Thoracic aorta (tissue), 2 donors: Measurements from ENCODE around the gene SLC23A2. TPM values are rescaled to one million over a fixed set of nuclear protein-coding genes. Genes with fewer than 3 reads are reported as not detected.
"Not testable (repeated sequence)": the region's sequence is repeated elsewhere in the genome, so short reads cannot be mapped to it uniquely, and the experiment has no call there.

Source experiments
- ATAC-seq: fragments of 150-250 bp; one replicate; pipeline ENCODE4 v1.8.0; 2017; ENCODE audit warnings: low read depth; ENCODE audit not compliant: insufficient number of reproducible peaks, low FRiP score
- DNase-seq: peaks from one replicate; pipeline ENCODE4 v3.0.0-alpha.2; 2020; ENCODE audit warnings: low spot score
- H3K27ac ChIP-seq, 2 donors: fragments of 200-600 bp; sonication (generic); 1 replicate in 1 of 2; 2 replicates in 1 of 2; pipeline ENCODE4 v1.5.1; 2016; ENCODE audit warnings: mild to moderate bottlenecking in 2 of 2, moderate library complexity in 2 of 2
- H3K27me3 ChIP-seq: fragments of 200-600 bp; sonication (generic); replicated peaks from 2 replicates; pipeline ENCODE4 v1.6.0; 2016; ENCODE audit warnings: mild to moderate bottlenecking; ENCODE audit not compliant: insufficient read depth
- H3K36me3 ChIP-seq: fragments of 200-600 bp; sonication (generic); one replicate; pipeline ENCODE4 v1.5.1; 2016
- H3K4me1 ChIP-seq, 2 donors: fragments of 200-600 bp; sonication (generic); 1 replicate in 1 of 2; 2 replicates in 1 of 2; pipeline versions ENCODE4 v1.5.1 to v1.6.0; 2016; ENCODE audit warnings: low read depth in 2 of 2, mild to moderate bottlenecking in 1 of 2; ENCODE audit not compliant: control insufficient read depth in 1 of 2
- H3K4me3 ChIP-seq: fragments of 200-600 bp; sonication (generic); 2 replicates; pipeline ENCODE4 v1.5.1; 2016; ENCODE audit warnings: mild to moderate bottlenecking
- H3K9me3 ChIP-seq: fragments of 200-600 bp; sonication (generic); 2 replicates; pipeline ENCODE4 v1.5.1; 2016
- total RNA-seq, 2 donors: library from RNA; depleted of rRNA; stranded (reverse); fragments of >200 nt; gene quantifications; one replicate each; pipeline versions ENCODE4 v1.1.0 to v1.2.3, GENCODE V29; 2016
- TF ChIP-seq, protein P1 (sequence below): fragments of 200-600 bp; sonication (generic); IDR thresholded peaks from one replicate; pipeline ENCODE4 v1.5.1; 2019; ENCODE audit warnings: antibody characterized with exemption

Gene SLC23A2
- total RNA-seq, 2 donors from 2014 or later: 32.1 to 51.9 TPM

DNA sequence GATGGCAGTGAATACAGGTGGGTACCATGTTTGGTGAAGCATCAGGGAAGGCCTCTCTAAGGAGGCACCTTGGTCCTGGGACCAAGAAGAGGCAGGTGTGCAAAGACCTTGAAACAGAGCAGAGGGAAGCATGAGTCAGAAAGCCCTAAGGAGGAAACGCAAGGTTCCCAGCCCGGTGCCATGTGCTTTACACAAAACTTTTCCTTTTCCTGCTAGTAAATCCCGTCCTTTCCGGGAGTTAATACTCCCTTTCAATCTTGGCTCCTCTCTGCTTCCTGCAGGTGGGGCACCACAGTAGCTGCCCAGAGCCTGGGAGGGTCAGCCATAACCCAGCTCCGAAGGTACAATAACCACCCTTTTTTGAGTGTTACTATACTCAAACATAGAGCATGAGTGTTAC lies 19.4 kb upstream of the SLC23A2 start:
- DNase-seq: no peak
- TF ChIP-seq, protein P1, sequence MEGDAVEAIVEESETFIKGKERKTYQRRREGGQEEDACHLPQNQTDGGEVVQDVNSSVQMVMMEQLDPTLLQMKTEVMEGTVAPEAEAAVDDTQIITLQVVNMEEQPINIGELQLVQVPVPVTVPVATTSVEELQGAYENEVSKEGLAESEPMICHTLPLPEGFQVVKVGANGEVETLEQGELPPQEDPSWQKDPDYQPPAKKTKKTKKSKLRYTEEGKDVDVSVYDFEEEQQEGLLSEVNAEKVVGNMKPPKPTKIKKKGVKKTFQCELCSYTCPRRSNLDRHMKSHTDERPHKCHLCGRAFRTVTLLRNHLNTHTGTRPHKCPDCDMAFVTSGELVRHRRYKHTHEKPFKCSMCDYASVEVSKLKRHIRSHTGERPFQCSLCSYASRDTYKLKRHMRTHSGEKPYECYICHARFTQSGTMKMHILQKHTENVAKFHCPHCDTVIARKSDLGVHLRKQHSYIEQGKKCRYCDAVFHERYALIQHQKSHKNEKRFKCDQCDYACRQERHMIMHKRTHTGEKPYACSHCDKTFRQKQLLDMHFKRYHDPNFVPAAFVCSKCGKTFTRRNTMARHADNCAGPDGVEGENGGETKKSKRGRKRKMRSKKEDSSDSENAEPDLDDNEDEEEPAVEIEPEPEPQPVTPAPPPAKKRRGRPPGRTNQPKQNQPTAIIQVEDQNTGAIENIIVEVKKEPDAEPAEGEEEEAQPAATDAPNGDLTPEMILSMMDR: no peak
- Histone ChIP-seq H3K36me3 (no peaks in the 10 kb centered on the region), H3K4me3 (no peak overlapping the region), H3K27me3 (no peaks in the 10 kb centered on the region), H3K9me3 (no peaks in the 10 kb centered on the region), H3K27ac (no peak overlapping the region), H3K4me1 (peaks cover 0 to 7% of the 10 kb centered on the region in 2 donors)
- no peak for ATAC-seq

- Histone ChIP-seq H3K4me3 (no peak overlapping the region), H3K4me1 (no peaks in the 10 kb centered on the region)
- TF ChIP-seq, protein P1: no peak
Observed at GRCh38 chr20:5013682-5014447, 12.6 kb upstream of the SLC23A2 start.

DNA sequence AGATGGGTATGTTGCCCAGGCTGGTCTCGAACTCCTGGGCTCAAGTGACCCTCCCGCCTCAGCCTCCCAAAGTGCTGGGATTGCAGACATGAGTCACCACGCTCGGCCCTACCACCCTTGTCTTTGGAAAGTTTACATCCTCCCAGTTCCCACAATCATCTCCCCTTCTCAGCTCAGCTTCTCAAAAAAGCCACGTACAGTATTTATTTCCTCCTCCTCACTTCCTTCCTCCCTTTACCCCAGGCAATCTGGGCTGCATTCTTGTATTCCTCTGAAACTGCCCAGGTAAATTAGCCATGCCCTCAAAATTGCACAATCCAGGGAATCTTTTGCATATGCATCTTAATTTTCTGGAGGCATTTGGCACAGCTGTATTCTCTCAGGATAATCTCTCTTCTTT lies 7.4 kb upstream of the SLC23A2 start:
- TF ChIP-seq, protein P1: no peak
- Histone ChIP-seq H3K27ac (no peak overlapping the region), H3K36me3 (no peaks in the 10 kb centered on the region), H3K27me3 (no peaks in the 10 kb centered on the region), H3K4me1 (no peaks in the 10 kb centered on the region), H3K4me3 (no peak overlapping the region), H3K9me3 (no peaks in the 10 kb centered on the region)
- DNase-seq: no peak
- no peak for ATAC-seq

More at GRCh38 chr20:5013682-5014447, 12.6 kb upstream of the SLC23A2 start:
- no peaks in the 10 kb centered on the region for H3K9me3 ChIP-seq
- ATAC-seq (no peak), DNase-seq (no peak)
- no peaks in the 10 kb centered on the region for H3K27me3 ChIP-seq
- no peak overlapping the region for H3K27ac ChIP-seq
- no peaks in the 10 kb centered on the region for H3K36me3 ChIP-seq

DNA sequence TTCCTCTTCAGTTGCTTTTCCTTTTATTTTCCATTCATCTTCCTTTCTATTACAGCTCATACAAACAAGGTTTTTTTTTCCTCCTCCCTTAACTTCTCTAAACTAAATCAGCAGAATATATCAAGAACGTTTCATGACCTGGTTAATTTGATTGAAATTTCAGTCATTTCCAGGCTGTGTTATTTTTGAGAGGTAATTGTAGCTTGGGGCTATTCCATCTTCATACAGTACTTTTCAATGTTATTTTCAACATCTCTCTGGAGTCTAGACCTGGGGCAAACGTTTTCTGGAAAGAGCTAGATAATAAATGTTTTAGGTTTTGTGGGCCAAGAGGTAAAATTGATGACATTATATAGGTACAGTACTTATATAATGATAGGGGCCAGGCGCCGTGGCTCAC lies 4.0 kb upstream of the SLC23A2 start:
- DNase-seq: no peak

DNA sequence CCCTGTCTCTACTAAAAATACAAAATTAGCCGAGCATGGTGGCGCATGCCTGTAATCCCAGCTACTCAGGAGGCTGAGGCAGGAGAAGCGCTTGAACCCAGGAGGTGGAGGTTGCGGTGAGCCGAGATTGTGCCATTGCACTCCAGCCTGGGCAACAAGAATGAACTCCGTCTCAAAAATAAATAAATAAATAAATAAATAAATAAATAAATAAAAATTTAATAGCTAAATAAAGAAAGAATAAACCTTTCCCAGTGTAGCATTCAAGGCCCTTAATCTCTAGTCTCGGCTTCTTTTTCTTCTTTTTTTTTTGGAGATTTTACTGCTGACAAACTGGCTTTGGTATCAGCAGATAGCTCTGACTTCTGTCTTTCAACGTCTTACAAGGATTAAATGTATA lies 3.5 kb upstream of the SLC23A2 start:
- not testable (repeated sequence) for H3K36me3 ChIP-seq, H3K4me3 ChIP-seq, DNase-seq, H3K27ac ChIP-seq, H3K9me3 ChIP-seq, ATAC-seq, H3K27me3 ChIP-seq
- H3K4me1 ChIP-seq: peaks cover 4 to 14% of the 10 kb centered on the region in 2 donors

More for the DNA sequence above, 4.0 kb upstream of the SLC23A2 start:
- H3K36me3 ChIP-seq: no peaks in the 10 kb centered on the region
- TF ChIP-seq, protein P1: no peak
- ATAC-seq: no peak
- H3K27me3 ChIP-seq: no peaks in the 10 kb centered on the region
- peaks cover 0 to 9% of the 10 kb centered on the region in 2 donors for H3K4me1 ChIP-seq
- H3K27ac ChIP-seq: no peak overlapping the region
- H3K4me3 ChIP-seq: no peak overlapping the region
- H3K9me3 ChIP-seq: no peaks in the 10 kb centered on the region
